H1 (cell line): ENCODE results near the gene WNT11.

Experiments used
- CHD1 ChIP-seq: IDR thresholded peaks from 2 replicates; pipeline ENCODE4 v1.6.1; 2012; ENCODE audit warnings: low read depth, low read length, improper control_type of control experiment
- CTCF ChIP-seq, 3 experiments: IDR thresholded peaks; 1 replicate in 2 of 3; 2 replicates in 1 of 3; pipeline versions ENCODE4 v1.5.1 to v1.6.1; 2011; ENCODE audit warnings: low read length in 3 of 3, mild to moderate bottlenecking in 3 of 3, inconsistent platforms in 2 of 3, low read depth in 1 of 3, moderate library complexity in 1 of 3; ENCODE audit not compliant: insufficient read depth in 1 of 3; ENCODE audit errors: control extremely low read depth in 1 of 3

- no peak for TF ChIP-seq CHD1
- TF ChIP-seq CTCF (IDR thresholded peaks at IDR 0.05; ENCODE audit: control extremely low read depth in 1 of 3, insufficient read depth in 1 of 3, low read depth in 1 of 3, low read length in 3 of 3) = no peak
Observed at GRCh38 chr11:76212086-76213035, 6.1 kb upstream of the WNT11 start.
